Body of pancreas (tissue), 4 donors: ENCODE data around the gene PIGH. TPM values are rescaled to one million over a fixed set of nuclear protein-coding genes. Genes with fewer than 3 reads are reported as not detected.
"Not testable (repeated sequence)": the region's sequence is repeated elsewhere in the genome, so short reads cannot be mapped to it uniquely, and the experiment has no call there.

Experiments
- ATAC-seq: fragments of 150-250 bp; one replicate; pipeline ENCODE4 v1.9.1; 2016
- DNase-seq, 4 donors: peaks; one replicate each; pipeline ENCODE4 v3.0.0-alpha.2; 2019
- H3K27ac ChIP-seq, 4 donors: fragments of 200-600 bp; sonication (generic); 1 replicate in 3 of 4; 2 replicates in 1 of 4; pipeline versions ENCODE4 v1.5.1 to v1.6.1; 2016 to 2019; ENCODE audit warnings: mild to moderate bottlenecking in 1 of 4, mixed read lengths in 1 of 4, moderate library complexity in 1 of 4
- H3K27me3 ChIP-seq, 2 donors: fragments of 200-600 bp; sonication (generic); one replicate each; pipeline ENCODE4 v1.6.0; 2016; ENCODE audit warnings: mild to moderate bottlenecking in 1 of 2
- H3K36me3 ChIP-seq, 2 donors: fragments of 200-600 bp; sonication (generic); replicated peaks in 1 of 2; 2 replicates each; pipeline ENCODE4 v1.5.1; 2016; ENCODE audit warnings: low read depth in 2 of 2; ENCODE audit not compliant: insufficient read depth in 1 of 2
- H3K4me1 ChIP-seq: fragments of 200-600 bp; sonication (generic); one replicate; pipeline ENCODE4 v1.6.0; 2016
- H3K4me3 ChIP-seq, 2 donors: fragments of 200-600 bp; sonication (generic); 1 replicate in 1 of 2; 2 replicates in 1 of 2; pipeline ENCODE4 v1.5.1; 2016 to 2019
- H3K9me3 ChIP-seq, 3 donors: fragments of 200-600 bp; sonication (generic); 1 replicate in 2 of 3; 2 replicates in 1 of 3; pipeline ENCODE4 v1.5.1; 2016
- POLR2A ChIP-seq, 3 donors: fragments of 450-650 bp; IDR thresholded peaks; one replicate each; pipeline ENCODE4 v1.6.1; 2016; ENCODE audit warnings: antibody characterized with exemption in 3 of 3, mild to moderate bottlenecking in 2 of 3
- WGBS, 2 donors: methylation state at CpG; one replicate each; pipeline ENCODE4 v1.1.5; 2017; 5-methylcytosine and 5-hydroxymethylcytosine counted together
- intact Hi-C: fragments of 100-400 bp; cut with DNase I; formaldehyde crosslinking; loops from one replicate; pipeline ENCODE4 v1.15.1; 2023
- small RNA-seq: library from RNA; depleted of rRNA; stranded (forward); fragments of <200 nt; gene quantifications from one replicate; pipeline ENCODE3, GENCODE V24; 2016
- total RNA-seq, 2 donors: library from RNA; depleted of rRNA; stranded (reverse); fragments of >200 nt; gene quantifications; one replicate each; pipeline ENCODE4 v1.1.0, GENCODE V29; 2016
- TF ChIP-seq, protein P1 (sequence below), 7 experiments: fragments of 450-650 bp in 4 of 7; fragments of 200-600 bp in 3 of 7; sonication (generic) in 3 of 7; IDR thresholded peaks; one replicate each; pipeline ENCODE4 v1.5.1; 2016 to 2019; ENCODE audit warnings: antibody characterized with exemption in 7 of 7

The PIGH gene
- total RNA-seq, 2 donors from 2014 or later, result 14.2 to 30.1 TPM

DNA sequence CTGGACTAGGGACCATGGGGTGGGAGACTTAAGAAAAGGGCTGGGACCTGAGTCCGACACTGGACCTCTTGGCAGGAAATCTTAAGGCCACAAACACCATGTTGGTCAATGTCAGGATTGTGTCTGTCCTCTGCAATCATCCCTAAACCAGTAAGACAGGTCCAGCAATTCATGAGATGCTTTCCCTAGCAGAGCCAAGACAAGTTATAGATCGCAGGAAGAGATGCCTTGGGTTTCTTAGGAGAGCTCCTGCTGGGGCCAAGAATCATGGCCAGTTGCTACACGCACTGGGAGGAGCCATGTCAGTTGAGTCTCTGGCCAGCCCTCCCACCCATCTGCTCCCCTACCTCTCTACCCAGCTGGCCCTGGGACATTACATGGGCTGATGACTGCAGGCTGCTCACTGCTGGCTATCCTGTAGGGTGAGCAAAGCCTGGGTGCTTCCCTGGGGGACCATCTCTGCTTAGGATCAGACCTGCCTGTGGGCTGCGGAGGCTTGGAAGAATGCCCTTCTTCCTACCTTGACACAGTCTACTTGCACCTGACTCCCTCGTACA lies 52.8 kb downstream of the PIGH start:
- no peak for ATAC-seq

DNA sequence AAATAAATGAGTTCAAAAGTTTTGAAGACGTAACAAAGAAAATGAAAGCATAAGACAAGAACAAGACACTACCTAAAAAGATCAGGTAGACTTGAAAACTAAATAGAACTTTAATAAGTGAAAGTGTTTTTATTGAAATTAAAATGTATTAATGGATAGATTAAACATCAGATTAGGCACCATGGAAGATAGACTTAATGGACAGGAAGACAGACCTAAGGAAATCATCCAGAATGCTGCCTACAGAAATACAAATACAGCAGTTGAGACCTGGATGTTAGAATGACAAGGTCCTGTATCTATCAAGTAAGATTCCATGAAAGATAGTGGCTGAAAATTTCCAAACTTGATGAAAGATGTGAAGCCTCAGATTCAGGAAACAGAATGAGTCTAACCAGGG lies 55.5 kb downstream of the PIGH start:
- TF ChIP-seq POLR2A (IDR thresholded peaks at IDR 0.05), result no peak
- TF ChIP-seq, protein P1, sequence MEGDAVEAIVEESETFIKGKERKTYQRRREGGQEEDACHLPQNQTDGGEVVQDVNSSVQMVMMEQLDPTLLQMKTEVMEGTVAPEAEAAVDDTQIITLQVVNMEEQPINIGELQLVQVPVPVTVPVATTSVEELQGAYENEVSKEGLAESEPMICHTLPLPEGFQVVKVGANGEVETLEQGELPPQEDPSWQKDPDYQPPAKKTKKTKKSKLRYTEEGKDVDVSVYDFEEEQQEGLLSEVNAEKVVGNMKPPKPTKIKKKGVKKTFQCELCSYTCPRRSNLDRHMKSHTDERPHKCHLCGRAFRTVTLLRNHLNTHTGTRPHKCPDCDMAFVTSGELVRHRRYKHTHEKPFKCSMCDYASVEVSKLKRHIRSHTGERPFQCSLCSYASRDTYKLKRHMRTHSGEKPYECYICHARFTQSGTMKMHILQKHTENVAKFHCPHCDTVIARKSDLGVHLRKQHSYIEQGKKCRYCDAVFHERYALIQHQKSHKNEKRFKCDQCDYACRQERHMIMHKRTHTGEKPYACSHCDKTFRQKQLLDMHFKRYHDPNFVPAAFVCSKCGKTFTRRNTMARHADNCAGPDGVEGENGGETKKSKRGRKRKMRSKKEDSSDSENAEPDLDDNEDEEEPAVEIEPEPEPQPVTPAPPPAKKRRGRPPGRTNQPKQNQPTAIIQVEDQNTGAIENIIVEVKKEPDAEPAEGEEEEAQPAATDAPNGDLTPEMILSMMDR (IDR thresholded peaks at IDR 0.05), result no peak
- H3K4me1 ChIP-seq, result peaks cover 8% of the 10 kb centered on the region
- ATAC-seq (no peak), DNase-seq (no peak)
- intact Hi-C loops, result no loop called here
- H3K9me3 ChIP-seq, result no peaks in the 10 kb centered on the region
- H3K27me3 ChIP-seq, result no peaks in the 10 kb centered on the region
- no peak overlapping the region for H3K27ac ChIP-seq
- WGBS, 2 donors, result 96 to 100% methylated on average over 1 of the region's 1 CpG
- no peak overlapping the region for H3K4me3 ChIP-seq
- H3K36me3 ChIP-seq, result no peaks in the 10 kb centered on the region

More for the DNA sequence above, 52.8 kb downstream of the PIGH start:
- Histone ChIP-seq H3K36me3 (no peaks in the 10 kb centered on the region), H3K4me1 (no peaks in the 10 kb centered on the region), H3K27me3 (no peaks in the 10 kb centered on the region), H3K27ac (no peak overlapping the region), H3K9me3 (no peaks in the 10 kb centered on the region), H3K4me3 (no peak overlapping the region)
- intact Hi-C loops, result no loop called here
- no peak for TF ChIP-seq POLR2A (IDR thresholded peaks at IDR 0.05)
- DNase-seq, result no peak
- 91% methylated on average over 5 of the region's 5 CpGs for WGBS, 2 donors

DNA sequence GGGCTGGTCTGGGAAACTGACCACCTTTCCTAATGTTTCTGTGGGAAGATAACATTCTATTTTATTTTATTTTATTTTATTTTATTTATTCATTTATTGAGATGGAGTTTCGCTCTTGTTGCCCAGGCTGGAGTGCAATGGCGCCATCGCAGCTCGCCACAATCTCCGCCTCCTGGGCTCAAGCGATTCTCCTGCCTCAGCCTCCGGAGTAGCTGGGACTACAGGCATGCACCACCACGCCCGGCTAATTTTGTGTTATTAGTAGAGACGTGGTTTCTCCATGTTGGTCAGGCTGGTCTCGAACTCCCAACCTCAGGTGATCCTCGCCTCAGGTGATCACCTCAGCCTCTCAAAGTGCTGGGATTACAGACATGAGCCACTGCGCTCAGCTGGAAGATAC lies 57.4 kb downstream of the PIGH start:
- ATAC-seq, H3K36me3 ChIP-seq, intact Hi-C loops, H3K27me3 ChIP-seq, H3K4me3 ChIP-seq, DNase-seq, H3K9me3 ChIP-seq, H3K27ac ChIP-seq: not testable (repeated sequence)
- WGBS, 2 donors, result 93 to 94% methylated on average over 11 to 13 of the region's 13 CpGs
- peaks cover 14% of the 10 kb centered on the region for H3K4me1 ChIP-seq

DNA sequence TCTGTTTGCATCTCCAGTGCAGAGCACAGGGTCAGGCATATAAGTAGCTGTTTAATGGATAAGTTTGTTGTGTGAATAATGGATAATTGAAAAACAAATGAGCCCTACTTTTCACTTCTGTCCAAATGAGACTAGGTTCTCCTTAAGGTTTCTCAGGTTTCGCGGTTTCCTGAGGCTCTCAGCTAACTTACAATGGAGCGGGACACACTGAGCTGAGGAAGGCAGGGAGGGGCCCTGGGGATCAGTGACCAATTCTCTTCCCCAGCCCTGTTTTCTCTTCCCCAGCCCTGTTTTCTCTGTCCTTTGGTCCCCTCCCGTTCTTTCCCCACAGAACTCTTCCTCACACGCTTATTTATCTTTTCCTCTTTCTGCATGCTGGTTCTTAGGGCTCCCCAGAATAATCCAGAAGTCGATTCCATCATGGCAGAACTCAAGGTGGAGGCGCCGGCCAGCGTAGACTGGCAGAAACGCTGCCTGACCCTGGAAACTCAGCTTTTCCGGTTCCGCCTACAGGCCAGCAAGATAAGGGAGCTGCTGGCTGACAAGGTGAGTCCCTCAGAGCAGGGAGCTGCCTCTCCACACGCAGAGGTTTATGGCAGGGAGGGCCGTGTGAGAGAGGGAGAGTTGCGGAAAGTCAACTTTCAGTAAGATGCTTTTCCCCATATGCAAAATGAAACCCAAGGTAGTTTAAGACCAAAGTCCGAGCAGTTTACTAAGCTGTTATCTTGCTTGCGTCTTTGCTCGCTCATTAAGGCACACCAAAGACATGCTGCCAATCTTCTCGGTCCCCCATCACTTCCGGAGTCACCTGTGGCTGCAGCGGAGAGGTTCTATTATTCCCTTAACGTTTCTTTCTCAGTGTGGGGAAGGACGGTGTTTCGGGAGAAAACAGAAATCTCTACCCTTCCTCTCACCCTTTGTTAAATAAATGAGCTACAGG lies 58.4 kb downstream of the PIGH start:
- no peak overlapping the region for H3K4me3 ChIP-seq
- peaks cover 15% of the 10 kb centered on the region for H3K4me1 ChIP-seq
- DNase-seq (peak; percentile 71 to 76 (median 74)), ATAC-seq (peak; percentile 93)
- H3K36me3 ChIP-seq, result no peaks in the 10 kb centered on the region
- H3K9me3 ChIP-seq, result no peaks in the 10 kb centered on the region
- H3K27me3 ChIP-seq, result no peaks in the 10 kb centered on the region
- TF ChIP-seq, protein P1 (IDR thresholded peaks at IDR 0.05), result peak in 2 of 7 experiments; percentile 18 to 34
- peak in 2 of 3 donors; percentile 51 to 60 for TF ChIP-seq POLR2A (IDR thresholded peaks at IDR 0.05)
- 22 to 23% methylated on average over 21 to 24 of the region's 24 CpGs for WGBS, 2 donors
- intact Hi-C loops, result no loop called here
- H3K27ac ChIP-seq, result peak overlapping the region; percentile 29 to 78 (median 67)

Small RNA genes within 50 kb of the gene (small RNA-seq; reads per million reads assigned to genes)
- gene AL132640.3 (not detected), gene RF00019 (not detected)

Other genes starting within 250 kb of the PIGH start
- 10 to 100 TPM; 39.7 to 40.9 TPM for gene ATP6V1D, start 240.5 kb downstream of the PIGH start, total RNA-seq
- 10 to 100 TPM; 17.5 to 45.9 TPM for gene EIF2S1, start 239.9 kb downstream of the PIGH start, total RNA-seq
- gene PLEK2, start 188.1 kb downstream of the PIGH start, total RNA-seq, result 1 to 10 TPM; 7.5 to 9.2 TPM
- gene TMEM229B, start 111.5 kb downstream of the PIGH start, total RNA-seq, result 1 to 10 TPM; 2.0 to 4.4 TPM
- 10 to 100 TPM; 32.7 to 54.7 TPM for gene PLEKHH1, start 67.0 kb downstream of the PIGH start, total RNA-seq
- 1 to 10 TPM; 3.6 to 4.6 TPM for gene ARG2, start 19.7 kb upstream of the PIGH start, total RNA-seq
- 10 to 100 TPM; 24.4 to 41.2 TPM for gene VTI1B, start 74.4 kb upstream of the PIGH start, total RNA-seq
- 10 to 100 TPM; 19.4 to 26.2 TPM for gene RDH11, start 95.5 kb upstream of the PIGH start, total RNA-seq
- gene RDH12, start 101.6 kb upstream of the PIGH start, total RNA-seq, result 1 to 10 TPM; 2.0 to 3.6 TPM
- 10 to 100 TPM; 11.7 to 31.0 TPM for gene ZFYVE26, start 216.3 kb upstream of the PIGH start, total RNA-seq
- 10 to 100 TPM; 12.2 to 29.6 TPM for gene RAD51B, start 219.5 kb upstream of the PIGH start, total RNA-seq